ENCODE results near the gene ARMC6. TPM values are rescaled to one million over a fixed set of nuclear protein-coding genes. Genes with fewer than 3 reads are reported as not detected.

The ARMC6 gene
- polyA plus RNA-seq, 1 donor from 2014 or later = 74.4 TPM

GRCh38 chr19:19081642-19082151 lies 48.3 kb downstream of the ARMC6 start:
- H3K4me3 ChIP-seq (ENCODE audit: low read length) = no peak overlapping the region
- no peak overlapping the region for H3K4me2 ChIP-seq (ENCODE audit: low read length)
- H3F3A ChIP-seq (ENCODE audit: insufficient read depth, low read length, poor library complexity, severe bottlenecking) = no peaks in the 10 kb centered on the region
- H3K27me3 ChIP-seq (ENCODE audit: insufficient read depth, low read depth, low read length) = no peaks in the 10 kb centered on the region
- H2AFZ ChIP-seq (ENCODE audit: low read depth, low read length) = no peak overlapping the region
- no peaks in the 10 kb centered on the region for H4K20me1 ChIP-seq (ENCODE audit: insufficient read depth)
- H3K79me2 ChIP-seq (replicated peaks; ENCODE audit: insufficient read depth, low read length) = no peaks in the 10 kb centered on the region
- no peaks in the 10 kb centered on the region for H3K36me3 ChIP-seq (ENCODE audit: insufficient read depth, low read length)
- H3K9me3 ChIP-seq (ENCODE audit: low read length) = no peaks in the 10 kb centered on the region
- H3K27ac ChIP-seq (ENCODE audit: low read length) = no peak overlapping the region
- TF ChIP-seq POLR2AphosphoS5 (IDR thresholded peaks at IDR 0.05) (no peak), TAF1 (IDR thresholded peaks at IDR 0.05; ENCODE audit: low read depth) (no peak), RAD21 (conservative IDR thresholded peaks at IDR 0.05) (no peak), EZH2 (IDR thresholded peaks at IDR 0.05; ENCODE audit: borderline replicate concordance, insufficient read depth, low read length, poor library complexity, severe bottlenecking) (no peak), REST (IDR thresholded peaks at IDR 0.05; ENCODE audit: borderline replicate concordance) (no peak)
- H3K9ac ChIP-seq (ENCODE audit: low read length) = no peak overlapping the region
- H3K9me2 ChIP-seq (ENCODE audit: insufficient read depth, low read length) = no peaks in the 10 kb centered on the region

- H3K27ac ChIP-seq (ENCODE audit: low read length) = no peak overlapping the region
- no peaks in the 10 kb centered on the region for H4K20me1 ChIP-seq (ENCODE audit: insufficient read depth)
- H3K79me2 ChIP-seq (replicated peaks; ENCODE audit: insufficient read depth, low read length) = no peaks in the 10 kb centered on the region
- TF ChIP-seq REST (IDR thresholded peaks at IDR 0.05; ENCODE audit: borderline replicate concordance) (no peak), EP300 (conservative IDR thresholded peaks at IDR 0.05; ENCODE audit: poor library complexity, severe bottlenecking) (no peak), TAF1 (IDR thresholded peaks at IDR 0.05; ENCODE audit: low read depth) (no peak), MXI1 (conservative IDR thresholded peaks at IDR 0.05; ENCODE audit: poor library complexity, severe bottlenecking) (no peak), CTCF (IDR thresholded peaks at IDR 0.05; ENCODE audit: poor library complexity, severe bottlenecking) (no peak), POLR2AphosphoS5 (IDR thresholded peaks at IDR 0.05) (no peak), RAD21 (conservative IDR thresholded peaks at IDR 0.05) (no peak)
- no peaks in the 10 kb centered on the region for H3K27me3 ChIP-seq (ENCODE audit: insufficient read depth, low read depth, low read length)
- H3K4me3 ChIP-seq (ENCODE audit: low read length) = no peak overlapping the region
- no peak overlapping the region for H2AFZ ChIP-seq (ENCODE audit: low read depth, low read length)
- H3K36me3 ChIP-seq (ENCODE audit: insufficient read depth, low read length) = no peaks in the 10 kb centered on the region
- no peaks in the 10 kb centered on the region for H3K9me2 ChIP-seq (ENCODE audit: insufficient read depth, low read length)
- H3F3A ChIP-seq (ENCODE audit: insufficient read depth, low read length, poor library complexity, severe bottlenecking) = no peaks in the 10 kb centered on the region
- H3K9me3 ChIP-seq (ENCODE audit: low read length) = no peaks in the 10 kb centered on the region
- H3K9ac ChIP-seq (ENCODE audit: low read length) = no peak overlapping the region
- no peak overlapping the region for H3K4me2 ChIP-seq (ENCODE audit: low read length)
Measured at GRCh38 chr19:19083413-19084178, 50.2 kb downstream of the ARMC6 start.
